ENCODE measurements around the gene ZNF775. TPM values are rescaled to one million over a fixed set of nuclear protein-coding genes. Genes with fewer than 3 reads are reported as not detected.
A peak's percentile ranks its signal among the peaks of the same experiment; 100 is the strongest.

The ZNF775 gene
- total and polyA plus RNA-seq, 2 of the 13 experiments (the other 11 are each of a cell fraction or from before 2014, with no cell fraction given) = 3.1 to 3.2 TPM

- TF ChIP-seq ZNF256 (CRISPR knock-in tag; conservative IDR thresholded peaks at IDR 0.05) (0 out of 2 replicates have a peak, but pooled peaks have one; percentile 56), SAFB2 (CRISPR knock-in tag; IDR thresholded peaks at IDR 0.05; ENCODE audit: borderline replicate concordance, low read depth) (no peak), ZBTB2 (CRISPR knock-in tag; IDR thresholded peaks at IDR 0.05; ENCODE audit: low read depth) (peak; percentile 95), ZNF720 (CRISPR knock-in tag; IDR thresholded peaks at IDR 0.05) (no peak), ZBTB43 (CRISPR knock-in tag; conservative IDR thresholded peaks at IDR 0.05) (peak; percentile 90), ZMYM4 (CRISPR knock-in tag; IDR thresholded peaks at IDR 0.05) (peak; percentile 84), POLR2AphosphoS2 (IDR thresholded peaks at IDR 0.05; ENCODE audit: low read depth, low read length) (no peak), IRF2 (CRISPR knock-in tag; IDR thresholded peaks at IDR 0.05) (peak; percentile 46; the same call in 1 of the 2 replicates), HIVEP1 (CRISPR knock-in tag; IDR thresholded peaks at IDR 0.05) (peak; percentile 59), ZNF674 (CRISPR knock-in tag; IDR thresholded peaks at IDR 0.05; ENCODE audit: low read depth) (0 out of 2 replicates have a peak, but pooled peaks have one; percentile 46), KMT2B (CRISPR knock-in tag; IDR thresholded peaks at IDR 0.05) (peak; percentile 24), BORCS8-MEF2B (CRISPR knock-in tag; IDR thresholded peaks at IDR 0.05) (peak; percentile 85), FOSL2 (CRISPR knock-in tag; IDR thresholded peaks at IDR 0.05) (peak; percentile 20; the same call in 1 of the 2 replicates), MTA1 (CRISPR knock-in tag; IDR thresholded peaks at IDR 0.05; ENCODE audit: borderline replicate concordance) (peak; percentile 77; the same call in 1 of the 2 replicates), ZNF570 (CRISPR knock-in tag; IDR thresholded peaks at IDR 0.05; ENCODE audit: borderline replicate concordance) (peak; percentile 74; the same call in 1 of the 2 replicates), ZNF317 (CRISPR knock-in tag; IDR thresholded peaks at IDR 0.05) (no peak), SALL1 (CRISPR knock-in tag; IDR thresholded peaks at IDR 0.05) (peak; percentile 85), ZNF607 (CRISPR knock-in tag; IDR thresholded peaks at IDR 0.05; ENCODE audit: borderline replicate concordance) (peak; percentile 87), ZNF333 (CRISPR knock-in tag; IDR thresholded peaks at IDR 0.05; ENCODE audit: borderline replicate concordance) (0 out of 2 replicates have a peak, but pooled peaks have one; percentile 76)
- TF ChIP-seq, protein P1, sequence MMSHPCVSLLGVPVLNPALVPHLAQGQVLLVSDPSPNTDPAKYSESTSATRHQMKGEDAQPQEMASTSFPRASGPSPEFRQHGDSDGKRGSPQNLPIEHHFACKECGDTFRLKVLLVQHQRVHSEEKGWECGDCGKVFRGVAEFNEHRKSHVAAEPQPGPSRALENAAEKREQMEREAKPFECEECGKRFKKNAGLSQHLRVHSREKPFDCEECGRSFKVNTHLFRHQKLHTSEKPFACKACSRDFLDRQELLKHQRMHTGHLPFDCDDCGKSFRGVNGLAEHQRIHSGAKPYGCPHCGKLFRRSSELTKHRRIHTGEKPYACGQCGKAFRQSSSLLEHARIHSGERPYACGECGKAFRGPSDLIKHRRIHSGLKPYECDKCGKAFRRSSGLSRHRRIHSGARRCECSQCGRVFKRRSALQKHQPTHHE (CRISPR knock-in tag; IDR thresholded peaks at IDR 0.05; ENCODE audit: borderline replicate concordance) = peak; percentile 71; the same call in 1 of the 2 replicates
- TF ChIP-seq, protein P2, sequence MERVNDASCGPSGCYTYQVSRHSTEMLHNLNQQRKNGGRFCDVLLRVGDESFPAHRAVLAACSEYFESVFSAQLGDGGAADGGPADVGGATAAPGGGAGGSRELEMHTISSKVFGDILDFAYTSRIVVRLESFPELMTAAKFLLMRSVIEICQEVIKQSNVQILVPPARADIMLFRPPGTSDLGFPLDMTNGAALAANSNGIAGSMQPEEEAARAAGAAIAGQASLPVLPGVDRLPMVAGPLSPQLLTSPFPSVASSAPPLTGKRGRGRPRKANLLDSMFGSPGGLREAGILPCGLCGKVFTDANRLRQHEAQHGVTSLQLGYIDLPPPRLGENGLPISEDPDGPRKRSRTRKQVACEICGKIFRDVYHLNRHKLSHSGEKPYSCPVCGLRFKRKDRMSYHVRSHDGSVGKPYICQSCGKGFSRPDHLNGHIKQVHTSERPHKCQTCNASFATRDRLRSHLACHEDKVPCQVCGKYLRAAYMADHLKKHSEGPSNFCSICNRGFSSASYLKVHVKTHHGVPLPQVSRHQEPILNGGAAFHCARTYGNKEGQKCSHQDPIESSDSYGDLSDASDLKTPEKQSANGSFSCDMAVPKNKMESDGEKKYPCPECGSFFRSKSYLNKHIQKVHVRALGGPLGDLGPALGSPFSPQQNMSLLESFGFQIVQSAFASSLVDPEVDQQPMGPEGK (CRISPR knock-in tag; IDR thresholded peaks at IDR 0.05) = peak; percentile 89
- TF ChIP-seq, protein P3, sequence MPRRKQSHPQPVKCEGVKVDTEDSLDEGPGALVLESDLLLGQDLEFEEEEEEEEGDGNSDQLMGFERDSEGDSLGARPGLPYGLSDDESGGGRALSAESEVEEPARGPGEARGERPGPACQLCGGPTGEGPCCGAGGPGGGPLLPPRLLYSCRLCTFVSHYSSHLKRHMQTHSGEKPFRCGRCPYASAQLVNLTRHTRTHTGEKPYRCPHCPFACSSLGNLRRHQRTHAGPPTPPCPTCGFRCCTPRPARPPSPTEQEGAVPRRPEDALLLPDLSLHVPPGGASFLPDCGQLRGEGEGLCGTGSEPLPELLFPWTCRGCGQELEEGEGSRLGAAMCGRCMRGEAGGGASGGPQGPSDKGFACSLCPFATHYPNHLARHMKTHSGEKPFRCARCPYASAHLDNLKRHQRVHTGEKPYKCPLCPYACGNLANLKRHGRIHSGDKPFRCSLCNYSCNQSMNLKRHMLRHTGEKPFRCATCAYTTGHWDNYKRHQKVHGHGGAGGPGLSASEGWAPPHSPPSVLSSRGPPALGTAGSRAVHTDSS (CRISPR knock-in tag; conservative IDR thresholded peaks at IDR 0.05) = no peak
These were observed 10.8 kb upstream of the ZNF775 start, which contains the start of gene REPIN1 (continued) for GRCh38 chr7:150368096-150368883.
